Measurements from ENCODE around the gene CCDC171. TPM values are rescaled to one million over a fixed set of nuclear protein-coding genes. Genes with fewer than 3 reads are reported as not detected.
"Not testable (repeated sequence)": the region's sequence is repeated elsewhere in the genome, so short reads cannot be mapped to it uniquely, and the experiment has no call there.

The CCDC171 gene
- total RNA-seq, 4 donors from 2014 or later, result 1.3 to 1.7 (median 1.4) TPM

GRCh38 chr9:15670894-15671293, 118.1 kb downstream of the CCDC171 start:
- intact Hi-C loops (cut with DNase I), result no loop called here
- Histone ChIP-seq H3K36me3 (no peaks in the 10 kb centered on the region), H3K4me1 (no peaks in the 10 kb centered on the region), H3K27ac (replicated peaks in 1 of 4) (no peak overlapping the region), H3K4me3 (no peak overlapping the region), H3K9me3 (peaks cover 0 to 3% (median 0%) of the 10 kb centered on the region in 4 donors), H3K27me3 (no peaks in the 10 kb centered on the region)
- no peak for DNase-seq (ENCODE audit: extremely low spot score)
- 92% methylated on average over 7 of the region's 7 CpGs for WGBS
- no peak for TF ChIP-seq POLR2AphosphoS5 (IDR thresholded peaks at IDR 0.05)
- TF ChIP-seq CTCF (IDR thresholded peaks at IDR 0.05), result no peak
- TF ChIP-seq EP300 (IDR thresholded peaks at IDR 0.05), result no peak
- no peak for TF ChIP-seq POLR2A (IDR thresholded peaks at IDR 0.05; ENCODE audit: low read depth)

GRCh38 chr9:15693701-15694100, 140.9 kb downstream of the CCDC171 start:
- no peak overlapping the region for H3K4me3 ChIP-seq
- TF ChIP-seq CTCF (IDR thresholded peaks at IDR 0.05) (no peak), EP300 (IDR thresholded peaks at IDR 0.05) (no peak), POLR2AphosphoS5 (IDR thresholded peaks at IDR 0.05) (no peak), POLR2A (IDR thresholded peaks at IDR 0.05; ENCODE audit: low read depth) (no peak)
- peaks cover 0 to under 1% (median 0%) of the 10 kb centered on the region in 4 donors for H3K9me3 ChIP-seq
- DNase-seq (ENCODE audit: extremely low spot score), result no peak
- H3K27me3 ChIP-seq, result no peaks in the 10 kb centered on the region
- no peaks in the 10 kb centered on the region for H3K4me1 ChIP-seq
- H3K27ac ChIP-seq (replicated peaks in 1 of 4), result no peak overlapping the region
- intact Hi-C loops (cut with DNase I), result no loop called here
- peaks cover 0 to 3% (median 0%) of the 10 kb centered on the region in 4 donors for H3K36me3 ChIP-seq

- DNase-seq (ENCODE audit: extremely low spot score), result no peak
- intact Hi-C loops (cut with DNase I), result no loop called here
- H3K27me3 ChIP-seq, result no peaks in the 10 kb centered on the region
- no peak overlapping the region for H3K27ac ChIP-seq (replicated peaks in 1 of 4)
- 17% methylated on average over 1 of the region's 1 CpG for WGBS
- no peaks in the 10 kb centered on the region for H3K4me1 ChIP-seq
- no peak overlapping the region for H3K4me3 ChIP-seq
- TF ChIP-seq POLR2A (IDR thresholded peaks at IDR 0.05; ENCODE audit: low read depth), result no peak
- no peak for TF ChIP-seq EP300 (IDR thresholded peaks at IDR 0.05)
- no peak for TF ChIP-seq CTCF (IDR thresholded peaks at IDR 0.05)
- TF ChIP-seq POLR2AphosphoS5 (IDR thresholded peaks at IDR 0.05), result no peak
- H3K36me3 ChIP-seq, result peaks cover 0 to 6% (median 0%) of the 10 kb centered on the region in 4 donors
- no peaks in the 10 kb centered on the region for H3K9me3 ChIP-seq
Observed at GRCh38 chr9:15696979-15697378, 144.1 kb downstream of the CCDC171 start.

GRCh38 chr9:15697446-15697851, 144.6 kb downstream of the CCDC171 start:
- peaks cover 0 to 6% (median 0%) of the 10 kb centered on the region in 4 donors for H3K36me3 ChIP-seq
- no peak for TF ChIP-seq POLR2A (IDR thresholded peaks at IDR 0.05; ENCODE audit: low read depth)
- TF ChIP-seq POLR2AphosphoS5 (IDR thresholded peaks at IDR 0.05), result no peak
- TF ChIP-seq EP300 (IDR thresholded peaks at IDR 0.05), result no peak
- no peak for TF ChIP-seq CTCF (IDR thresholded peaks at IDR 0.05)
- no peak for DNase-seq (ENCODE audit: extremely low spot score)
- no peak overlapping the region for H3K4me3 ChIP-seq
- H3K4me1 ChIP-seq, result no peaks in the 10 kb centered on the region
- 73% methylated on average over 2 of the region's 2 CpGs for WGBS
- H3K9me3 ChIP-seq, result no peaks in the 10 kb centered on the region
- H3K27ac ChIP-seq (replicated peaks in 1 of 4), result no peak overlapping the region
- intact Hi-C loops (cut with DNase I), result no loop called here
- H3K27me3 ChIP-seq, result no peaks in the 10 kb centered on the region

- intact Hi-C loops (cut with DNase I); DNase-seq (ENCODE audit: extremely low spot score): not testable (repeated sequence)
Observed at GRCh38 chr9:15699876-15700559, 147.2 kb downstream of the CCDC171 start.

More at GRCh38 chr9:15699876-15700559, 147.2 kb downstream of the CCDC171 start:
- not testable (repeated sequence) for H3K36me3 ChIP-seq; H3K27me3 ChIP-seq; H3K9me3 ChIP-seq; H3K4me3 ChIP-seq; H3K4me1 ChIP-seq; H3K27ac ChIP-seq (replicated peaks in 1 of 4)
- 94% methylated on average over 14 of the region's 36 CpGs for WGBS

All from esophagus muscularis mucosa (tissue), 4 donors.